K562 (cell line): ENCODE data around the gene SAMD14. TPM values are rescaled to one million over a fixed set of nuclear protein-coding genes. Genes with fewer than 3 reads are reported as not detected.

Experiments used
- BDP1 ChIP-seq: IDR thresholded peaks from 3 replicates; pipeline ENCODE4 v1.6.1; 2011; ENCODE audit not compliant: insufficient read length, insufficient read depth
- BRD9 ChIP-seq: fragments of 450-650 bp; IDR thresholded peaks from 2 replicates; pipeline ENCODE4 v1.6.1; 2018; ENCODE audit warnings: low read depth; ENCODE audit not compliant: partially characterized antibody
- CBFA2T2 ChIP-seq: fragments of 450-650 bp; conservative IDR thresholded peaks from 2 replicates; pipeline ENCODE4 v1.6.1; 2017; ENCODE audit warnings: mild to moderate bottlenecking
- ESRRA ChIP-seq: fragments of 450-650 bp; IDR thresholded peaks from 2 replicates; pipeline ENCODE4 v1.6.1; 2014; ENCODE audit warnings: low read depth, mild to moderate bottlenecking, moderate library complexity, borderline replicate concordance
- HDGF ChIP-seq: fragments of 450-650 bp; IDR thresholded peaks from 2 replicates; pipeline ENCODE4 v1.6.1; 2016
- HNRNPH1 ChIP-seq: fragments of 200-400 bp; formaldehyde crosslinking; optimal IDR thresholded peaks from 2 replicates; pipeline ENCODE3; 2017; ENCODE audit warnings: low read depth, mild to moderate bottlenecking, low read length, moderate library complexity
- KDM4B ChIP-seq, 2 experiments: fragments of 450-650 bp in 1 of 2; sonication (generic) in 1 of 2; IDR thresholded peaks; 2 replicates each; pipeline ENCODE4 v1.6.1; 2016 to 2017; ENCODE audit warnings: borderline replicate concordance in 2 of 2, antibody characterized with exemption in 1 of 2, low read depth in 1 of 2, mild to moderate bottlenecking in 1 of 2
- MTA1 ChIP-seq: fragments of 450-650 bp; IDR thresholded peaks from 2 replicates; pipeline ENCODE4 v1.6.1; 2017; ENCODE audit warnings: borderline replicate concordance
- MTA2 ChIP-seq: fragments of 450-650 bp; IDR thresholded peaks from 2 replicates; pipeline ENCODE4 v1.6.1; 2016; ENCODE audit warnings: low read depth
- NFIX ChIP-seq: fragments of 250-450 bp; sonication (Bioruptor Pico); IDR thresholded peaks from 2 replicates; pipeline ENCODE4 v1.4.0; 2020; ENCODE audit warnings: low read depth, mild to moderate bottlenecking, moderate library complexity
- NR2C2 ChIP-seq, 2 experiments: fragments of 200-800 bp in 1 of 2; sonication (Bioruptor generic) in 1 of 2; sonication (generic) in 1 of 2; formaldehyde crosslinking in 1 of 2; IDR thresholded peaks; 2 replicates each; pipeline versions ENCODE4 v1.6.1 to v1.8.0; 2016 to 2022; ENCODE audit warnings: mild to moderate bottlenecking in 1 of 2, missing compliant biosample characterization in 1 of 2, missing genetic modification characterization in 1 of 2, missing genetic modification reagents in 1 of 2
- NRF1 ChIP-seq, 2 experiments: fragments of 450-650 bp; IDR thresholded peaks in 1 of 2; conservative IDR thresholded peaks in 1 of 2; 2 replicates each; pipeline ENCODE4 v1.6.1; 2014; ENCODE audit warnings: mild to moderate bottlenecking in 2 of 2
- PTBP1 ChIP-seq: fragments of 200-400 bp; formaldehyde crosslinking; IDR thresholded peaks from 2 replicates; pipeline ENCODE4 v1.6.1; 2017; ENCODE audit warnings: low read depth, low read length
- TOE1 ChIP-seq, 2 experiments: fragments of 450-650 bp in 1 of 2; sonication (generic) in 1 of 2; formaldehyde crosslinking in 1 of 2; IDR thresholded peaks; 2 replicates each; pipeline versions ENCODE4 v1.7.1 to v1.8.0; 2016 to 2022; ENCODE audit warnings: borderline replicate concordance in 2 of 2, mild to moderate bottlenecking in 2 of 2, antibody characterized with exemption in 1 of 2, inconsistent platforms in 1 of 2, low read depth in 1 of 2, missing genetic modification reagents in 1 of 2, moderate library complexity in 1 of 2
- ZBTB17 ChIP-seq: fragments of 450-650 bp; formaldehyde crosslinking; IDR thresholded peaks from 2 replicates; pipeline ENCODE4 v1.4.0; 2020; ENCODE audit warnings: mild to moderate bottlenecking
- ZNF140 ChIP-seq: fragments of 250-450 bp; sonication (Bioruptor Pico); IDR thresholded peaks from 2 replicates; pipeline ENCODE4 v1.8.0; 2021; ENCODE audit warnings: moderate library complexity, mild to moderate bottlenecking, inconsistent platforms
- ZNF263 ChIP-seq: sonication (generic); formaldehyde crosslinking; IDR thresholded peaks from 2 replicates; pipeline ENCODE4 v1.8.0; 2022; ENCODE audit warnings: mild to moderate bottlenecking, missing genetic modification reagents, borderline replicate concordance
- ZNF311 ChIP-seq: fragments of 250-450 bp; sonication (Bioruptor Pico); IDR thresholded peaks from 2 replicates; pipeline ENCODE4 v1.4.0; 2020; ENCODE audit warnings: mild to moderate bottlenecking, moderate library complexity
- ZNF384 ChIP-seq: IDR thresholded peaks from 2 replicates; pipeline ENCODE4 v1.6.1; 2012; ENCODE audit warnings: low read depth, low read length, improper control_type of control experiment
- ZZZ3 ChIP-seq: fragments of 450-650 bp; IDR thresholded peaks from 2 replicates; pipeline ENCODE4 v1.6.1; 2016; ENCODE audit warnings: antibody characterized with exemption, mild to moderate bottlenecking, moderate library complexity
- polyA plus RNA-seq, 8 experiments: library from polyadenylated mRNA; depleted of rRNA in 4 of 8; stranded (reverse) in 5 of 8; unstranded in 3 of 8; fragments of >200 nt; fragmentation: Nextera tagmentation in 2 of 8; fragmentation: Illumina TruSeq in 1 of 8; extraction: Ambion mirVana in 2 of 8; extraction: Trizol in 1 of 8; gene quantifications; 2 replicates each; pipeline versions ENCODE4 v1.2.1 to v1.2.3, GENCODE V29; 2011 to 2014; ENCODE audit warnings: inconsistent platforms in 1 of 8, missing spikeins in 1 of 8
- total RNA-seq, 7 experiments: library from RNA; depleted of rRNA in 6 of 7; stranded (reverse); fragments of >200 nt in 6 of 7; fragmentation: Illumina TruSeq in 2 of 7; extraction: Trizol in 2 of 7; gene quantifications; 2 replicates each; pipeline versions ENCODE4 v1.2.1 to v1.2.3, GENCODE V29; 2011 to 2021; ENCODE audit warnings: low replicate concordance in 1 of 7

Gene SAMD14
- total and polyA plus RNA-seq, 9 of the 15 experiments (the other 6 are each of a cell fraction or from before 2014, with no cell fraction given), result 0.04 to 0.07 TPM; not detected in 7

GRCh38 chr17:50153650-50154575 lies 24.0 kb upstream of the SAMD14 start (continued):
- no peak for TF ChIP-seq HDGF
- TF ChIP-seq NR2C2 (CRISPR knock-in tag; IDR thresholded peaks at IDR 0.05), result no peak
- 0 out of 2 replicates have a peak, but pooled peaks have one; percentile 39 for TF ChIP-seq NR2C2 (tag; IDR thresholded peaks at IDR 0.05)
- no peak for TF ChIP-seq ZNF140 (CRISPR knock-in tag)
- TF ChIP-seq ZNF263 (CRISPR knock-in tag), result no peak
- TF ChIP-seq NRF1 (conservative IDR thresholded peaks at IDR 0.05 in 1 of 2, IDR thresholded peaks at IDR 0.05 in 1 of 2), result peak; percentile 75 to 82
- 0 out of 2 replicates have a peak, but pooled peaks have one; percentile 41 for TF ChIP-seq MTA1
- TF ChIP-seq KDM4B (IDR thresholded peaks at IDR 0.05; ENCODE audit: borderline replicate concordance in 2 of 2, low read depth in 1 of 2), result no peak
- TF ChIP-seq ZBTB17, result peak; percentile 90
- peak; percentile 36 for TF ChIP-seq MTA2
- TF ChIP-seq BRD9, result no peak
- peak; percentile 80 for TF ChIP-seq CBFA2T2
- 0 out of 2 replicates have a peak, but pooled peaks have one; percentile 42 for TF ChIP-seq TOE1 (IDR thresholded peaks at IDR 0.05; ENCODE audit: borderline replicate concordance)
- TF ChIP-seq TOE1 (CRISPR knock-in tag; IDR thresholded peaks at IDR 0.05; ENCODE audit: borderline replicate concordance, low read depth), result no peak
- no peak for TF ChIP-seq BDP1
- 0 out of 2 replicates have a peak, but pooled peaks have one; percentile 2 for TF ChIP-seq NFIX (CRISPR knock-in tag)
- peak; percentile 80 for TF ChIP-seq ESRRA
- no peak for TF ChIP-seq PTBP1
- no peak for TF ChIP-seq ZNF311
- no peak for TF ChIP-seq ZNF384
- TF ChIP-seq ZZZ3, result no peak
- TF ChIP-seq HNRNPH1, result no peak
